NCI-H510A treated with DMSO at 0.1 percent for 48 hours (cell line): ENCODE results near the gene MTMR10.

Source experiments
- DNase-seq: peaks from one replicate; lab custom pipeline; 2025; lab: John Stamatoyannopoulos, UW

MTMR10 gene

DNA sequence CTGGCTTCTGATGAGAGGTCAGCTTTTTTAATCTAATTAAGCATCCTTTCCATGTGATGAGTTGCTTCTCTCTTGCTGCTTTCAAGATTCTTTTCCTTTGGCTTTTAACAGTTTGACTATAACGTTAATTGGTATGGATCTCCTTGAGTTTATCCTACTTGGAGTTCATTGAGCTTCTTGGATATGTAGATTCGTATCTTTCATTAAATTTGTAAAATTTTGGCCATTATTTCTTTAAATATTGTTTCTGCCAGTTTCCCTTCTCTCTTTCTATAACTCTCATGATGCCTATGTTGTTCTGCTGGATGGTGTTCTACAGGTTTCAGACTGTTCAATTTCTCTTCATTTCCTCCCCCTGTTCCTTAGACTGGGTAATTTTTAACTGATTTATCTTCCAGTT is 21.0 kb upstream of the MTMR10 start:
- DNase-seq, result no peak

DNA sequence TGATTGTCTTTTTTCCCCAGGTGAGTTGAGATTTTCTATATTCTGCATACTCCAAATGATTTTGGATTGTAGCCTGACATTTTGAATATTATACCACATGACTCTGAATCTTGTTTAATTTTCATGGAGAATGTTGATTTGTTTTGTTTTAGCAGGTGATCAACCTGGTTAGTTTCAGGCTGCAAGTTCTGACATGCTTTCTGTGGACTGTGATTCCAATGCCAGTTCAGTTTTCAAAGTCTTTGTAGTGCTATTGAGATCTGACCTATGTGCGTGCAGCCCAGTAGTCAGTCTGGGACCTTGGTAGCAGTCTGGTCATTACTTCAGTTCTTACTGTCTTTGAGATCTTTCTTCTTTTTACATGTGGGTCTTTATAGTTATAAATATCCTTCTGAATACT is 18.6 kb upstream of the MTMR10 start:
- DNase-seq, result no peak

DNA sequence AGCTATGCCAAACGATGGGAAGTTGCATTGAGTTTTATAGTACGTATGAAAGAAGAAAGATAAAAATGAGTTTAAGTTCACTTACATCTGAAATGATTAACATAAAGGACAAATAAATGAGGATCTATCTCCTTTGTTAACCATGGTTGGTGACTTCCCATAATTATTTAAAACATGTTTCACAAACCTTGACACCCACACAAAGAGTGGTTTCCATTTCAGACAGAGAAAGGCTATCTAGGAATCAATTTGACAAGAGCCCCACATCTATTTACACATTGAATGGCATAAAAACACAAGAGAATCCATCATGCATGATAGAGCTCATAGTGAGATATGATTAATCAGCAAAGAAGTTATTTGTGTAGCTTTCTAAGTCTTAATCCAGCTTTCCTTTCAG is 14.2 kb upstream of the MTMR10 start:
- DNase-seq, result no peak

DNA sequence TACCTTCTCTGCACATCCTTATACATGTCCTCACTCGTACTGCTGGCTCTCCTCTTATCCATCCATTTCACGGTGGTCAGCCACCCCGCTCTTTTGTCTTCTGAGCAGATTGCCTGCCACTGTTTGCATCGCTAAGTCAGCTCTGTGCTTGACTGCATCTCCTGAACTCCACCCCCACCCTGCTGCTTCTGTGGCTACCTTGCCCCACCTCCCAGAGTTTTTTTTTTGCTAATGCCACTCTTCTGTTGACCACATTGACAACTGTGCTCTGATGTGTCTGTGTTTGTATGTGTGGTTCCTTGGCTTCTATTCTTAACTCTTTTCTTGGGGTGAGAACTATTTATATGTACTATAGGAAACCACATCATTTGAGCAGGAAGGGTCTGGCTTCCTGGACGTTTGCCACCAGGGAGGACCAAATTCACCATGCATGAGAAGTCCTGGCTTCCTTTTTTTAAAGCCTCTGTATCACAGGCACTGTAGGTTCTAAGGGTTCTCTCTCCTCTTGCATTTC is 12.8 kb upstream of the MTMR10 start:
- DNase-seq, result no peak

DNA sequence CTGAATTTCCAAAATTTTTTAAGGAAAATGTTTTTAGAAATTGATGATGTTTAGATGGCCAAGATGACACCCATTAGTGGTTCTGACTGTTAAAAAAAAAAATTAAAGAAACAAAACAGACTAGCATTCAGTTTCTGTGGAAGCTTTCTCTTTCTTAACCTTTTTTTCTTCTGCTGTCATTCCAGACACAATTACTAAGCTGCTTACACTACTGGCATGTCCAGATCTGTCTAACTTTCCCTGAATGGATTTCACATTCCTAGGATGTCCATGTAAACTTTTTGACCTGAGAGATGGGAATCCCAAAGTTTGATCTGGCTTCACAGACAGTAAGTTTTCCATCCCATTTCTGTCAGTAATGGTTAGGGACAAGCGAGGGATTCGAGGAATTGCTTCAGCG is 10.3 kb upstream of the MTMR10 start:
- DNase-seq, result no peak

DNA sequence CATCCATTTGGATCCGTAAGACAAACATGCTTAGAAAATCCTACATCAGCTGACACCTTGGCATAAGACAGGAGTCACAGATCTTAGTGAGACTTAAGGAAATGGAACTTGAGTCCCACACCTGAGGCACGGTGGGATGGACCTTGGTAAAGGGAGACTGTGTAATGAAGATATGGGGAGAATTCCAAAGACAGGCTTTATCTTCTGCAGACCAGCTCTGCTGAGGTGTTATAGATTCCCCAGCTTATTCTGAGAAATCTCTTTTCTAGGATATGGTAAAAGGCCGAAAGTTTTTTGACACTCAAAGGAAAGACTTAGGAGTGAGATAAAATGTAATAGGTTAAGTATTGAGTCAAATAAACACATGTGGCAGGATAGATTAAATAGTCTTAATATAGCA is 8.3 kb upstream of the MTMR10 start:
- DNase-seq, result no peak

DNA sequence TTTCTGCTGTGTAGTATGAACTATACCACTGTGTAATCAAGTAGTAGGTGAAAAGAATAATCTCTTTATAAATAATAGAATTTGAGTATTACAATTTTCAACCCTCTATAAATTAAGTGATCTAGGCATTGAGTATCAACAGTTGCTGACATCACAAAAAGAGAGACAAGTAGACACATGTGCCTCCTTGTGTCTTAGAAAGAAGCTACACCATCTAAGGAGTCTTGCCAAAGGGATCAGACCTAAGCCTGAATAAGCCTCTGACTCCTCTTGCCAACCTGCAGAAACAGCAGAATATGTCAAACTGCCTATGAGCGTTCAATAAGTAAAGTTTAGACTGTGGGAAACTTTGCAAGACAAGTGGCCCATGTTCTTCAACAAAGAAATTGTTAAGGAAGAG is 5.8 kb upstream of the MTMR10 start:
- no peak for DNase-seq

DNA sequence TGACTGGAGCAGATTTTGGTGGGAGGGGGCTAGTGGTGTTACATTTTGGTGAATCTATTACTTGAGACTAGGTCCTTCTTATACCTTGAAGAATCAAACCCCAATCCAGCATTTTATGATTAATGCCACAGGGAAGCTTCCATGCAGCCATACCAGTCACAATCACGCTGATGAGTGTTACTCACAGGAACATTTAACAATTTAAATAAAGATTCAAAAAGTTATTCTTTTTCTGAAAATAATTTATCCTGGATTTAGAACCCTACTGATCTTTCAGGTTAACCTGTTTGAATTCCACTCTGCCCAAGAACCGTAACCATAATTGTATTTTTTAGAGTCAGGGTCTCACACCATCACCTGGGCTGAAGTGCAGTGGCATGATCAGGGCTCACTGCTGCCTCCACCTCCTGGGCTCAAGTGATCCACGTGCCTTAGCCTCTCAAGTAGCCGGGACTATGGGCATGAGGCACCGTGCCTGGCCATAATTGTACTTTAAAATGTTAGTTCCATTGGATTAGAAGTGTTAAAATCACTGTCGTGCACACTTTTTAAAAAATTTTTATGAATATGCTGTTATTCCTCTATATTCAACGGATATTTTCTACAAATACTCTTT is 929 bp upstream of the MTMR10 start:
- peak; percentile 49 for DNase-seq

DNA sequence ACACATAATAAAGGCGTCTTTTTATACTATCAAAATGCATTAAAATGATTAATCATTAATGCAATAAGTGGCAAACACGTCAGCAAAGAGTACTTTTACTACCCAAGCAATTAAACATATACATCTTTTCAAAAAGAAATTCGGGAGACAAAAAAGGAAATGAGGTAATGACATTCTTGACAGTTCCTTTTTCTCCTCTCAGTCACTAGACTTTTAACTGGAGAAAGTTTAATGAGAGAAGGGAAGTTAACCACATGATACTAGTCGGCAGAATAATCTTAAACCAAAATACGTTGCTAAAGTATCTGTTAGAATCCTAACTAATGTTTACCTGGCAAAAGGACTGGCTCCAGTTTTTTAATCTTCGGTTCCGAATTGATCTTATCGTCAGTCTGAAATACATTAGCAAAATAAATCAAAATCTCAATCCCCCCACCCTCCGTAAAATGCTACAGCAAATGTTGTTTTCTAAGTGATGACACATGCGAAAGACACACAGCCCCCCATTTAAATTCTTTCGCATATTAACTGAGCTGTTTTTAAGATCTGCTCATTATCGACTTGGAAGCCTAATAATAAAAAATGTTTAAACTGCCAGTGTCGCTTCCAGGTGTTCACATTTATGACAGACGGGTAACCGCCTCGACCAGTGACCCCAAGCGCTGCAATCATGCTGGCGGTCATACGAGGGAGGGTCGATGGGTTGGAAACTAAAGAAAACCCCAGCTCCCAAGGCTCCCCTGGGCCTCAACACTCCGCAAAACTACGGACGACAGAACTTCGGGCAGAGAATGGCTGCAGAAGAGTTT is 778 bp downstream of the MTMR10 start:
- no peak for DNase-seq

DNA sequence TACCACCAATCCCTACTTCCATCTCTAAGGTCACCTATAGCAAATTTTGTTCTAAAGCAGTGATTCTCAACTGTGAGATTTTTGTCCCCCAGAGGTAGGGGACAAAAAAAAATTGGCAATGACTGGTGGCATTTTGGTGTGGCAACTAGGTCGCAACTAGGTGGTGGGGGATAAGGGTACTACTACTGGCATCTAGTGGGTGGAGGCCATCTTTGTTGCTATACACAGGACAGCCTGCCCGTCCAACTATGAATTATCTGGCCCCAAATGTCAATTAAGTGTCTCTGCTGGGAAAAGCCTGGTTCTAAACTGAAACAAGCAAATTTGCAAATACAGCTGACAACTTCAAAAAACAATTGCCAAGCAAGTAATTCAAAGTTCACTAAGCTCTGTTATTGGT is 1.4 kb downstream of the MTMR10 start:
- no peak for DNase-seq

DNA sequence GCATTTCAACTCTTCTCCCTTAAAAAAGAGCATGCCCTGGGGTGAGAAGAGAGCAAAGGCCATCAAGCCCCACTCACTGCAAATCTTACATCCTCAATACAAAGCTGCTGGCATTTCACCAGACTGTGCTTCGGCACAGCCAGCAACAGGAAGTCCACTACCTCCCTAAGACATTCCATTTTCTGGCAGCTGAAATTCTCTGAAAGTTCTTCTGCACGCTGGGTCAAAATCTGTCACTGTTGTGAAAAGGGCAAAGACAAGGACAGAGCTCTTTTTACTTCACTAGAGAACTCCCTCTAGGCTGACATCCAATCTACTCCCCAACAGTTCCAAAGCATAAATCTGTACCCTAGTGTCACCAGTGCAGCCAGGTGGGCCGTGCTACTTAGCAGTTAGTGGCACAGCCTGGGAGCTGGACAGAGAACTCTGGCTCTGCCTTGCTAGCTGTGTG is 6.3 kb downstream of the MTMR10 start:
- no peak for DNase-seq

DNA sequence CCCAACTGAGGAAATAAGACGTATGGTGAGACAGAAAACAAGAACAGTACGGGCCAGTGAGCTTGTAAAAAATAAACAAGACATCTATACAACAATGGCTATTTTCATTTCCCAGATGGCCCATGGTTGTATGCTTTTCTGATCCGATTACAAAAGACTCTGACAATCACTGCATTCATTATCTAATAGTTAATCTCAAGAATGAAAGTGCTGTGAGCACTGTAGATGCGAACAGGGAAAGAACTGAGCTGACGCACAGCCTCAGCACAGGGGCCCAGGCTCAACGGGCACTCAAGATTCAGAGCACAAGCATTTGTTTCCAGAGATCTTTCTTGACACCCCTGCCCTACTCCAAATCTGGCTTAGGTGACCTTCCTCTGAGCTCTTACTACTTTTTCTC is 6.9 kb downstream of the MTMR10 start:
- DNase-seq, result no peak

DNA sequence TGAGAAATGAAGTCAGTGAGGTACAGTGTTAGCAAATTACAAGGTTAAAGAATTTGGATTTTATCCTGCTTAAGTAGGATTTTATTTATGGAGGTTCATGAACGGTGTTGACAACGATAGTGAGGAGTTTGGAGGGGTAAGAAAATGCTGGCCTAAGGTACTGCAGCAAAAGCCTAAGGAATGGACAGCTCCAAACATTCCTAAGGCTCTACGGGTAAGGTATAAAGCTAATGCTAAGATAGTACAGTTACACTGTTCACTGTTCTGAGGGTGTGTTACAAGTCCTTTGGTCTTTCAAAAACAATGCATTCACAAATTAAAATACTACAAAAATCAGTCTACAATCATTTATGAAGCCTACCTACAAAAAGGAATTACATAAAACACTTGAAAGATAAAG is 7.3 kb downstream of the MTMR10 start:
- no peak for DNase-seq

DNA sequence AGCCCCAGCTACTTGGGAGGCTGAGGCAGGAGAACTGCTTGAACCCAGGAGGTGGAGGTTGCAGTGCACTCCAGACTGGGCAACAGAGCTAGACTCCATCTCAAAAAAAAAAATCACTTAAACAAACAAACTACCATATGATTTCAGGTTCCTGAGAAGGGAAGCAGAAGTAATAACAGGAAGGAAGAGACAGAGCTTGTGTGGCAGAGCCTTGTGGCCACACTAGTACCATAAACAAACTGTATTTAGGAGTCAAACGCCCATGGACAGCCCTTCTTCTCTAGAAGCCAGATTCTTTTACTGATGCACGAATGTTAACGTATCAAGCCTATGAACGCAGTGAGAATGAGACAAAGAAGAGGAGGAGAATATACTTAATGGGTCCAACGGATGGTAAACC is 12.0 kb downstream of the MTMR10 start:
- DNase-seq, result no peak

DNA sequence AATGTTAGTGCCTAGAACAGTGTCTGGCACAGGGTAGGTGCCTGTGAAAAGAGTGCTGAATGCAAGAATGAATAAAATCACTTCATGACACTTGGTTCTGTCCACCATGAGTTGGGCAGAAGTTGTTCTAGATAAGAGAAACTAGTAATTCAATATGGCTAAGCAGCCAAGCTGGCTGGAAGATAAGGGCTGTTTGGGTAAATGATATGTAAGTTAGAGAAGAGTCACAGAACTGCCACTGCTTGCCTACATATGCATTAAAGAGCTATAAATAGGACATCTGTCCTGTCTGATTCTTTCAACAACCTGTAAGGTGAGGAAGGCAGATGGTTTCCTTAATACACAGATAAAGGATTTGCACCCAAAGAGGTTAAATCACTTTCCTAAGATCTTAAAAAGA is 13.1 kb downstream of the MTMR10 start:
- no peak for DNase-seq

DNA sequence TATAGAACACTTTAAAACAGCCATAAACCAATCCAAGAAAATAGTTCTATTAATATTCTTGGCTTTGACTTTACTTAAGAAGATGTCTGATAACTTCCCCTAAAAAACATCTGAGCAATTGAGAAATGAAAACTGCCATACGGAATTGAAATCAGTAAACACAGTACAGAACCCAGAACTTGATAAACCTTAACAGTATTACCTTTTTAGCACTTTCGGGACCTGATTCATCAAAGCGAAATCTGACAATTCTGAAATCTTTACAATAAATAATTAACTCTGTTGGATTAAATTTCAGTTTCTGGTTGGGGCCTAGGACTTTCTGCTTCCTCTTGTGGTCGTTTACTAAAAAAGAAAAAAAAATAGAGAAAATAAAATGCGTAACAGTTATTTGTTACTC is 17.3 kb downstream of the MTMR10 start:
- DNase-seq, result no peak

DNA sequence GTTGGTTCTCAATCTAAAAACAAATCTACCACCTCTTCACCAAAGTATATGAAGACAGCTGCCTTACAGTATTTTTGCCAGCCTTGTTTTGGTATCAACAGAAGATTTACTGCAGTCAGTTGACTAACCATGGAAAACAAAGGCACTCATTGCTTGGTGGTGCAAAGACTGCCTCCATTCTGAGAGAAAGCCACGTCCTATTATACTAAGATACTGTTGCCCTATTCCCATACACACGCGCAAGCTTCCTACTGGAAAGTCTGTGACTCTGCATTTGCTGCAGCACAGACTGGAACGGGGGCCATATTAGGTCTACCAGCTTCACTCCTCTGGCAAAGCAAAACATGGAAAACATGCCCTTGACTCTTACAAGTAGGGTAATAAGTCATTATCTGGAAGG is 18.0 kb downstream of the MTMR10 start:
- no peak for DNase-seq

DNA sequence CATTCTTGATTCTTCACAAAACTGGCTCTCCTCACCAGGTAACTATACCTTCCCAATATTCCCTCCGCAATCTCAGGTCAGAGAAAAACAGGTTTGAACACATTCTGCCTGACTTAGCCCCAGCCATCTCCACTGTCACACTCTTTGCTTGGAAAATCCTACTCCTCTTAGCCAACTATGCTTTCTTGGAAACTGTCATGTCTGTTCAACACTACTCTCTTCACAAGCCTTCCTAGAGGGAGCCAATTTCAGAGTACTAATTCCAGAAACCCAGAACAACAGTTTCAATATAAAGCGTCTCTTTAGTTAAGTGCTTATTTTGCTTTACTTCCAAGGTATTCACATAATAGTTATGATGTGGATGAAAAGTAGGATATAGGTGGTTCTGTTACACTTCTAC is 21.7 kb downstream of the MTMR10 start:
- DNase-seq, result no peak

DNA sequence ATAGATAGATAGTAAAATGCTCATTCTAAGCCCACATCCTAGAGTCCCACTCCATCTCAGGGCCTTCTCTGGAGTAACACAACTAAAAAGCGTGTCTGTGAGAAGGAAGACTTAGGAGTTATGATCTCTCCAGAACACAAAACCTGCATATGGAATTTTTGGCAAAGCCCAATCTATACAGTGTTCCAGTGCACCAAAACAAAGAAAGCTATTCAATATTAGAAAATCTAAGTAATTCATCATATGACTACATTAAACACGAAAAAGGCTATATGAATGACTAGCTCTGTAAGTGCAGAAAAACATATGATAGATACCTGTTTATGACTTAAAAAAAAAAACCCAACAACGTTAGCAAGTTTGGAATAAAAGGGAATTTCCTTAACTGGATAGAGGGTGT is 27.7 kb downstream of the MTMR10 start:
- no peak for DNase-seq

DNA sequence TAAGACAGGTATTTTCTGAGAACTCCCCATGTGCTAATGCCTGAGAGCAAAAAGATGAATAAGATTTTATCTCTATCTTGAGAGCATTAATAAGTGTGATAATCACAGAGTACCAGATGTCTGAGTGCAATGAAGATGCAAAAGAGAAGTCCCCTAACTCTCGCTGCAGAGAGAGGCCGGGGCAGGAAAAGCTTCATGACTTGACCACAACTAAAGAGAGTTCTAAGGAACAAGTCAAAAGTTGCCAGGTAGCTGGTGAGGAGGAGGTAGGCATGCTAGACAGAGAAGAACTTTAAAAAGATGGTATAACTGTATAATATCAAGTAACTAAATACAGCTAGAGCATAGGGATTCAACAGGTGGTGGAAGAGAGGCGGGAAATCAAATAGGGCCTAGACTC is 28.8 kb downstream of the MTMR10 start:
- no peak for DNase-seq

DNA sequence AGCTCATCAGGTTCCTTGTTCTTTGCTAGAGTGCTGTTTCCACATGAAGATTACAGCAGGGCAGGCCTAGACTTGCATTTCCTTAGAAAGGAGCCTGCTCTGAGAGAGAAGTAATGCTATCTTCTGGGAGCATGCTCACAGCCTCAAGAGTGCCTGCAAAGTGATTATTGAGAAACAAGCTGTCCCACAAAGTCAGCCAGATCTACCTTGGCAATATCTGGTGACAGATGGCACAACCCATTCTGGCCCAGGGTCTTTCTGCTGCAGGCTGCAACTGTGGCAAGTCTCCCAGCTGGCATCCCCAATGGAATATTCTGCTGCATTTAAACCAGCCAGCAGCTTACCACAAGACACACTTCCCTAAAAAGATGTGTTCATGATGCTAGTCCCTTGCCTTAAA is 29.3 kb downstream of the MTMR10 start:
- DNase-seq, result no peak

DNA sequence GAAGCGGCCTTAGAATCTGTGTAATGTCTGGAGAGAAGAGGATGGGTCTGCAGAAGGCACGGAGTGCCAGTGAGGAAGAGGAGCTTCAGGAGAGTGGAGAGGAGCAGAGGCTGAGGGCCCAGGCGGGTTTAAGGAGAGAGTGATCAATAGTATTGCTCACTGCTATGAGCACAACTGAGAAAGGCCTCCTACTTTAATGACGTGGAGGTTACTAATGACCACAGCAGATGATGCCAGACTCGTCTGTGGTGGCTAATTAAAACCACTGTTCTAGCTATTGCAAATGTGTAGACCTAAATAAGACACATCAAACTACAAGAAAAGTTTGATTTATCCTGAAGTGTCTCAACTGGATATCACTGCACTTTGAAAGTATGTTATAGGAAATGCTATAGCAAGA is 33.2 kb downstream of the MTMR10 start:
- no peak for DNase-seq

DNA sequence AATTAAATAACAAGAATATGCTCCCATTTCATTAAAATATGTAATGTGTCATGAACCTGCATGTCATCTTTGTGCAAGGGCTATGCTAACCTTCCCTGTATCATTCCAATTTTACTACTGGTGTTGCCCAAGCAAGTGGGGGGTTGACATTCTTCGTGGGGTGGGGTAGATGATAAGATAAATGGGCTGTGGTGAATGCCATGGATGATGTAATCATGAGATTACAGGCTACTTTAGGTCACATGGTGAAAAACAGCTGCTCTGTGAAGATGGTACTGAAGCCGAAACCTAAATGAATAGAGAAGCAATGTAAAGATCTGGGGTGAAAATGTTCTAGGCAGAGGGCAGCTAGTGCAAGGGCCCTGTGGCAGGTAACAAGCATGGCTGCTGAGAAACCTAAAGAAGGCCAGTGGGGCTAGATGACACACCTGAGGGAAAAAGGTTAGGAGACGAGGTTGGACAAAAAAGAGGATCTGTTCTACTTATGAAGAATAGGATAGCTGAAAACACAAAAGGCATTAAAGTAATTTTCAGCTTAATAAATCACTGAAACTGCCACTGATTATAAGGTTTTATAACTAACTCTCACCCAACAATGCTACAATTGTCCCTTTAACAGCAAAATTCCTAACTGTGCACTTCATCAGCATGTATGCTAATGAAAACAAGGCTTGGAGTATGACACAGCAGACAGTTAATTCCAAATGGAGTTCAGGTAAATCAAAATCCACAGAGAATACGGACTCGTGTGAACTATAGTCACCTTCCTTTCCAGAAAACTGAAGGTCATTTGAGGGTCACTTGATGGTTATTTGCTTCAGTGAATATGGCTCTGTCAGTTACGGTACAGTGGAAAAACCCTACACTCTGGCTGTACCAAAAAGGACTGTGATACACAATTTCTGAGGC is 35.0 kb downstream of the MTMR10 start:
- no peak for DNase-seq
